OCI-LY7 (cell line): ENCODE data around the gene ATP2B3.

Source experiments
- EZH2phosphoT487 ChIP-seq: fragments of 200-600 bp; sonication (generic); IDR thresholded peaks from 2 replicates; pipeline ENCODE4 v1.6.1; 2018; ENCODE audit warnings: low read depth, borderline replicate concordance, mild to moderate bottlenecking, mixed run types, antibody characterized with exemption, low read length, moderate library complexity, mixed read lengths
- TF ChIP-seq, protein P1 (sequence below): fragments of 200-600 bp; sonication (generic); conservative IDR thresholded peaks from 2 replicates; pipeline ENCODE4 v1.5.1; 2014; ENCODE audit warnings: mild to moderate bottlenecking, antibody characterized with exemption, low read length, moderate library complexity, mixed read lengths

DNA sequence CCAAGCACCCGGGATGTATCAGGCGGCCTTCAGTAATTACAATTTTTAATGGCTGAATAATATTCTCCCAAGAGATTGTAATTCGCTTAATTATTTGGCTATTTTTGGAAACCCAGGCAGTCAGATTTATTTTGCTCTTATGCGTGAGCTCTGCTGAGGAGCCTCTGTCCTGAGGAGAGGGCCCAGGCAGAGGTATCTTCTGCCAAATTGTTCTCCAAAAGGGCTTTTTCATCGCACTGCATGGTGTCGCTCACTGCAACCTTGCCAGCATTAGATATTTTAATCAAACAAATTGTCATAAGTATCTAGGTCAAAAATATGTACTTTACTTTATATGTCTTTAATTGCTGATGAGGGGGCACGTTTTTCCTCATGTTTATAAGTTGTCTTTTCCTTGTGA is 5.8 kb downstream of the ATP2B3 start:
- TF ChIP-seq EZH2phosphoT487, result no peak
- TF ChIP-seq, protein P1, sequence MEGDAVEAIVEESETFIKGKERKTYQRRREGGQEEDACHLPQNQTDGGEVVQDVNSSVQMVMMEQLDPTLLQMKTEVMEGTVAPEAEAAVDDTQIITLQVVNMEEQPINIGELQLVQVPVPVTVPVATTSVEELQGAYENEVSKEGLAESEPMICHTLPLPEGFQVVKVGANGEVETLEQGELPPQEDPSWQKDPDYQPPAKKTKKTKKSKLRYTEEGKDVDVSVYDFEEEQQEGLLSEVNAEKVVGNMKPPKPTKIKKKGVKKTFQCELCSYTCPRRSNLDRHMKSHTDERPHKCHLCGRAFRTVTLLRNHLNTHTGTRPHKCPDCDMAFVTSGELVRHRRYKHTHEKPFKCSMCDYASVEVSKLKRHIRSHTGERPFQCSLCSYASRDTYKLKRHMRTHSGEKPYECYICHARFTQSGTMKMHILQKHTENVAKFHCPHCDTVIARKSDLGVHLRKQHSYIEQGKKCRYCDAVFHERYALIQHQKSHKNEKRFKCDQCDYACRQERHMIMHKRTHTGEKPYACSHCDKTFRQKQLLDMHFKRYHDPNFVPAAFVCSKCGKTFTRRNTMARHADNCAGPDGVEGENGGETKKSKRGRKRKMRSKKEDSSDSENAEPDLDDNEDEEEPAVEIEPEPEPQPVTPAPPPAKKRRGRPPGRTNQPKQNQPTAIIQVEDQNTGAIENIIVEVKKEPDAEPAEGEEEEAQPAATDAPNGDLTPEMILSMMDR, result no peak
